Measurements from ENCODE around the gene MRGPRE. TPM values are rescaled to one million over a fixed set of nuclear protein-coding genes. Genes with fewer than 3 reads are reported as not detected.

Gene MRGPRE
- total and polyA plus RNA-seq, 2 donors (not counting 1 experiment from before 2014, with no cell fraction given), result not detected

- no peak overlapping the region for H3K4me3 ChIP-seq (ENCODE audit: control extremely low read depth in 1 of 5, extremely low read depth in 1 of 5, insufficient read depth in 1 of 5, low read depth in 2 of 5, low read length in 4 of 5)
- H3K36me3 ChIP-seq (replicated peaks in 1 of 2; ENCODE audit: control extremely low read depth in 1 of 2, control insufficient read depth in 1 of 2, extremely low read depth in 1 of 2, insufficient read depth in 2 of 2, low read length in 1 of 2), result no peaks in the 10 kb centered on the region
- H3K27me3 Mint-ChIP-seq, result no peaks in the 10 kb centered on the region
- ChIA-PET CTCF (no interaction called here), POLR2A (no interaction called here)
- peaks cover 0 to 2% (median 0%) of the 10 kb centered on the region in 4 experiments for H3K27me3 ChIP-seq (replicated peaks in 1 of 4; ENCODE audit: control extremely low read depth in 1 of 4, control insufficient read depth in 3 of 4, insufficient read depth in 4 of 4, low read length in 3 of 4)
- no peak overlapping the region for H3K4me3 Mint-ChIP-seq
- DNase-seq, result no peak
- ATAC-seq (ENCODE audit: low read depth), result no peak
- no peaks in the 10 kb centered on the region for H3K4me1 Mint-ChIP-seq
- H3K27ac ChIP-seq (ENCODE audit: low read length in 2 of 2), result no peak overlapping the region
- no peak for TF ChIP-seq CTCF (IDR thresholded peaks at IDR 0.05)
- TF ChIP-seq EZH2 (IDR thresholded peaks at IDR 0.05; ENCODE audit: borderline replicate concordance, insufficient read depth, low read depth, low read length, poor library complexity, severe bottlenecking), result no peak
- intact Hi-C loops (cut with micrococcal nuclease), result no loop called here
- no peak overlapping the region for H3K9ac ChIP-seq (ENCODE audit: low read length)
- H3K4me2 ChIP-seq (replicated peaks; ENCODE audit: low read depth, low read length, poor library complexity, severe bottlenecking), result no peak overlapping the region
- no peaks in the 10 kb centered on the region for H3K4me1 ChIP-seq (ENCODE audit: control insufficient read depth in 2 of 2, insufficient read depth in 2 of 2, low read length in 2 of 2)
- no peak overlapping the region for H2AFZ ChIP-seq (ENCODE audit: insufficient read depth, low read depth, low read length, poor library complexity, severe bottlenecking)
- H3K9me3 ChIP-seq (ENCODE audit: control extremely low read depth in 1 of 3, control insufficient read depth in 2 of 3, insufficient read depth in 1 of 3, low read length in 2 of 3), result peaks cover 0 to 4% (median 0%) of the 10 kb centered on the region in 3 donors
- 66% methylated on average over 6 of the region's 12 CpGs for WGBS (ENCODE audit: insufficient coverage)
- no peaks in the 10 kb centered on the region for H3K9me3 Mint-ChIP-seq (ENCODE audit: insufficient read depth)
- no peaks in the 10 kb centered on the region for H3K79me2 ChIP-seq (ENCODE audit: control insufficient read depth, insufficient read depth, low read length)
- H3K27ac Mint-ChIP-seq, result no peak overlapping the region
- H4K20me1 ChIP-seq (ENCODE audit: control insufficient read depth, insufficient read depth, low read length, poor library complexity, severe bottlenecking), result no peaks in the 10 kb centered on the region
Observed at GRCh38 chr11:3194016-3194816, 38.0 kb downstream of the MRGPRE start.

- no peak overlapping the region for H3K4me3 ChIP-seq (ENCODE audit: control extremely low read depth in 1 of 5, extremely low read depth in 1 of 5, insufficient read depth in 1 of 5, low read depth in 2 of 5, low read length in 4 of 5)
- intact Hi-C loops (cut with micrococcal nuclease), result no loop called here
- no peaks in the 10 kb centered on the region for H3K36me3 ChIP-seq (replicated peaks in 1 of 2; ENCODE audit: control extremely low read depth in 1 of 2, control insufficient read depth in 1 of 2, extremely low read depth in 1 of 2, insufficient read depth in 2 of 2, low read length in 1 of 2)
- no peaks in the 10 kb centered on the region for H4K20me1 ChIP-seq (ENCODE audit: control insufficient read depth, insufficient read depth, low read length, poor library complexity, severe bottlenecking)
- no peaks in the 10 kb centered on the region for H3K79me2 ChIP-seq (ENCODE audit: control insufficient read depth, insufficient read depth, low read length)
- no peak overlapping the region for H2AFZ ChIP-seq (ENCODE audit: insufficient read depth, low read depth, low read length, poor library complexity, severe bottlenecking)
- DNase-seq, result no peak
- H3K27ac Mint-ChIP-seq, result no peak overlapping the region
- TF ChIP-seq EZH2 (IDR thresholded peaks at IDR 0.05; ENCODE audit: borderline replicate concordance, insufficient read depth, low read depth, low read length, poor library complexity, severe bottlenecking) (no peak), CTCF (IDR thresholded peaks at IDR 0.05) (no peak)
- H3K4me2 ChIP-seq (replicated peaks; ENCODE audit: low read depth, low read length, poor library complexity, severe bottlenecking), result no peak overlapping the region
- no peak overlapping the region for H3K4me3 Mint-ChIP-seq
- peaks cover 0 to 2% (median 0%) of the 10 kb centered on the region in 4 experiments for H3K27me3 ChIP-seq (replicated peaks in 1 of 4; ENCODE audit: control extremely low read depth in 1 of 4, control insufficient read depth in 3 of 4, insufficient read depth in 4 of 4, low read length in 3 of 4)
- H3K9me3 Mint-ChIP-seq (ENCODE audit: insufficient read depth), result no peaks in the 10 kb centered on the region
- ATAC-seq (ENCODE audit: low read depth), result no peak
- 87% methylated on average over 14 of the region's 19 CpGs for WGBS (ENCODE audit: insufficient coverage)
- H3K27me3 Mint-ChIP-seq, result no peaks in the 10 kb centered on the region
- CTCF ChIA-PET, result no interaction called here
- no peaks in the 10 kb centered on the region for H3K4me1 ChIP-seq (ENCODE audit: control insufficient read depth in 2 of 2, insufficient read depth in 2 of 2, low read length in 2 of 2)
- H3K9ac ChIP-seq (ENCODE audit: low read length), result no peak overlapping the region
- no peak overlapping the region for H3K27ac ChIP-seq (ENCODE audit: low read length in 2 of 2)
- POLR2A ChIA-PET, result no interaction called here
- H3K9me3 ChIP-seq (ENCODE audit: control extremely low read depth in 1 of 3, control insufficient read depth in 2 of 3, insufficient read depth in 1 of 3, low read length in 2 of 3), result peaks cover 0 to 4% (median 0%) of the 10 kb centered on the region in 3 donors
- no peaks in the 10 kb centered on the region for H3K4me1 Mint-ChIP-seq
Observed at GRCh38 chr11:3193373-3194015, 38.7 kb downstream of the MRGPRE start.

All from B cell (primary cell).